ENCODE measurements around the gene OPA3.

GRCh38 chr19:45587873-45588272, 3.3 kb upstream of the OPA3 start:
- TF ChIP-seq POLR2A (IDR thresholded peaks at IDR 0.05) (no peak), CTCF (IDR thresholded peaks at IDR 0.05) (no peak)
